ENCODE data around the gene DPYSL4.

GRCh38 chr10:132149917-132150316, 36.8 kb upstream of the DPYSL4 start:
- no peak for TF ChIP-seq EZH2 (IDR thresholded peaks at IDR 0.05; ENCODE audit: insufficient read depth, poor library complexity, severe bottlenecking)
- TF ChIP-seq EZH2phosphoT487 (IDR thresholded peaks at IDR 0.05; ENCODE audit: insufficient read depth, low read depth): no peak

Data from GM23248 (cell line).